Smooth muscle cell (in vitro differentiated cells): ENCODE measurements around the gene TM9SF1. TPM values are rescaled to one million over a fixed set of nuclear protein-coding genes. Genes with fewer than 3 reads are reported as not detected.

Experiments
- DNase-seq: peaks from one replicate; lab custom pipeline; 2025; ENCODE audit not compliant: unreplicated experiment; lab: John Stamatoyannopoulos, UW
- H2AFZ ChIP-seq: fragments of 200-600 bp; sonication (generic); 2 replicates; pipeline ENCODE4 v1.6.0; 2016; ENCODE audit warnings: antibody characterized with exemption, low read depth, mild to moderate bottlenecking
- H3F3A ChIP-seq: fragments of 200-600 bp; sonication (generic); 2 replicates; pipeline ENCODE4 v1.6.0; 2017; ENCODE audit warnings: antibody characterized with exemption, low read depth
- H3K27ac ChIP-seq: fragments of 200-600 bp; sonication (generic); 2 replicates; pipeline ENCODE4 v1.5.1; 2016; ENCODE audit warnings: low read depth, mild to moderate bottlenecking
- H3K27me3 ChIP-seq: fragments of 200-600 bp; sonication (generic); 2 replicates; pipeline ENCODE4 v1.6.1; 2016; ENCODE audit warnings: low read depth, mild to moderate bottlenecking
- H3K36me3 ChIP-seq: fragments of 200-600 bp; sonication (generic); 2 replicates; pipeline ENCODE4 v1.5.1; 2016; ENCODE audit warnings: low read depth
- H3K4me1 ChIP-seq: fragments of 200-600 bp; sonication (generic); 2 replicates; pipeline ENCODE4 v1.5.1; 2016; ENCODE audit warnings: low read depth
- H3K4me2 ChIP-seq: fragments of 200-600 bp; sonication (generic); 2 replicates; pipeline ENCODE4 v1.6.0; 2016; ENCODE audit warnings: mild to moderate bottlenecking
- H3K4me3 ChIP-seq: fragments of 200-600 bp; sonication (generic); 2 replicates; pipeline ENCODE4 v1.5.1; 2016; ENCODE audit warnings: mild to moderate bottlenecking
- H3K79me2 ChIP-seq: fragments of 200-600 bp; sonication (generic); 2 replicates; pipeline ENCODE4 v1.6.0; 2016; ENCODE audit warnings: low read depth, mild to moderate bottlenecking
- H3K9ac ChIP-seq: fragments of 200-600 bp; sonication (generic); 2 replicates; pipeline ENCODE4 v1.6.0; 2016; ENCODE audit warnings: low read depth
- H3K9me3 ChIP-seq: fragments of 200-600 bp; sonication (generic); replicated peaks from 2 replicates; pipeline ENCODE4 v1.5.1; 2016; ENCODE audit warnings: low read depth
- H4K20me1 ChIP-seq: fragments of 200-600 bp; sonication (generic); 2 replicates; pipeline ENCODE4 v1.6.0; 2016; ENCODE audit warnings: low read depth
- WGBS: methylation state at CpG from one replicate; pipeline ENCODE4 v1.1.7; 2016; ENCODE audit warnings: low lambda C conversion rate; 5-methylcytosine and 5-hydroxymethylcytosine counted together
- polyA plus RNA-seq: library from polyadenylated mRNA; unstranded; fragments of >200 nt; fragmentation: Nextera tagmentation; extraction: Ambion mirVana; gene quantifications from 2 replicates; pipeline ENCODE4 v1.2.1, GENCODE V29; 2016
- total RNA-seq: library from RNA; depleted of rRNA; stranded (reverse); fragments of >200 nt; gene quantifications from 2 replicates; pipeline ENCODE4 v1.2.3, GENCODE V29; 2014
- TF ChIP-seq, protein P1 (sequence below): fragments of 200-600 bp; sonication (generic); IDR thresholded peaks from 2 replicates; pipeline ENCODE4 v1.5.1; 2017; ENCODE audit warnings: borderline replicate concordance, mild to moderate bottlenecking, antibody characterized with exemption; ENCODE audit not compliant: insufficient read depth, poor library complexity, severe bottlenecking

Gene TM9SF1
- total and polyA plus RNA-seq, 2 experiments from 2014 or later = 66.6 to 86.5 TPM

DNA sequence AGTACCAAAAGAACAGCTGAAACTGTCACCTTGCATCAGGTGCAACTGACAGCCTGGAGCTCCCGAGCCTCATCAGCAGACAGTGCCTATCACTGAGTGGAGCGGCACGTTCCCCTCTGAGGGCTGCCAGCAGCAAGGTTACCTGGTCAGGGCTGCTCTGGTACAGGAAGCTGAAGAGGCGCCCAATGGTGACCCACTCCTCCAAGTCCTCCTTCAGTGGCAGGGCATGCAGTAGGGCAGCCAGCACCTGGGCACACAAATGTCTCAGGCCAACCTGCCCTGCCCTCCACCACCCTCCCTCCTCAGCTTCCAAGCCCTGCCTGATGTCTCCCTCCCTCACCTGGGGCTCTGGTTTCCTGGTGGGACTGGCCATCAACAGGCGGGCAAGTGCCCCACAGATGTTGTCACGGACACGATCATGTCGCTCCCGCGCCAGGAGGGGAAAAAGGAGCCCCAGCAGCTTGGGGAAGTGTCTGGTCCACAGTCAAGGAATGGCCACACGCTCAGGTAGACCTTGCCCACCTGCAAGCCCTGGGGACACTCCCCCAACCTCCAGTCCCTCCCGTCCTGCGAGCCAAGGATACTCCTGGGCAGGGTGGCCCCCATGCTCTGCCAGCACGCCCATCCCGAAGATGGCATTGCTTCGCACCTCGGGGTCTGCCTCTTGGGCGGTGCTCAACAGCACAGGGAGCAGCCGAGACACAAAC is 13.7 kb downstream of the TM9SF1 start:
- Histone ChIP-seq H3K4me3 (no peak overlapping the region), H3K9ac (no peak overlapping the region), H3K4me2 (no peak overlapping the region), H3K27me3 (no peaks in the 10 kb centered on the region), H3K27ac (no peak overlapping the region), H3F3A (no peaks in the 10 kb centered on the region), H3K36me3 (no peaks in the 10 kb centered on the region), H3K79me2 (no peaks in the 10 kb centered on the region), H2AFZ (no peak overlapping the region), H3K9me3 (no peaks in the 10 kb centered on the region), H4K20me1 (no peaks in the 10 kb centered on the region), H3K4me1 (no peaks in the 10 kb centered on the region)
- DNase-seq = no peak
- TF ChIP-seq, protein P1, sequence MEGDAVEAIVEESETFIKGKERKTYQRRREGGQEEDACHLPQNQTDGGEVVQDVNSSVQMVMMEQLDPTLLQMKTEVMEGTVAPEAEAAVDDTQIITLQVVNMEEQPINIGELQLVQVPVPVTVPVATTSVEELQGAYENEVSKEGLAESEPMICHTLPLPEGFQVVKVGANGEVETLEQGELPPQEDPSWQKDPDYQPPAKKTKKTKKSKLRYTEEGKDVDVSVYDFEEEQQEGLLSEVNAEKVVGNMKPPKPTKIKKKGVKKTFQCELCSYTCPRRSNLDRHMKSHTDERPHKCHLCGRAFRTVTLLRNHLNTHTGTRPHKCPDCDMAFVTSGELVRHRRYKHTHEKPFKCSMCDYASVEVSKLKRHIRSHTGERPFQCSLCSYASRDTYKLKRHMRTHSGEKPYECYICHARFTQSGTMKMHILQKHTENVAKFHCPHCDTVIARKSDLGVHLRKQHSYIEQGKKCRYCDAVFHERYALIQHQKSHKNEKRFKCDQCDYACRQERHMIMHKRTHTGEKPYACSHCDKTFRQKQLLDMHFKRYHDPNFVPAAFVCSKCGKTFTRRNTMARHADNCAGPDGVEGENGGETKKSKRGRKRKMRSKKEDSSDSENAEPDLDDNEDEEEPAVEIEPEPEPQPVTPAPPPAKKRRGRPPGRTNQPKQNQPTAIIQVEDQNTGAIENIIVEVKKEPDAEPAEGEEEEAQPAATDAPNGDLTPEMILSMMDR = no peak
- 97% methylated on average over 19 of the region's 19 CpGs for WGBS

DNA sequence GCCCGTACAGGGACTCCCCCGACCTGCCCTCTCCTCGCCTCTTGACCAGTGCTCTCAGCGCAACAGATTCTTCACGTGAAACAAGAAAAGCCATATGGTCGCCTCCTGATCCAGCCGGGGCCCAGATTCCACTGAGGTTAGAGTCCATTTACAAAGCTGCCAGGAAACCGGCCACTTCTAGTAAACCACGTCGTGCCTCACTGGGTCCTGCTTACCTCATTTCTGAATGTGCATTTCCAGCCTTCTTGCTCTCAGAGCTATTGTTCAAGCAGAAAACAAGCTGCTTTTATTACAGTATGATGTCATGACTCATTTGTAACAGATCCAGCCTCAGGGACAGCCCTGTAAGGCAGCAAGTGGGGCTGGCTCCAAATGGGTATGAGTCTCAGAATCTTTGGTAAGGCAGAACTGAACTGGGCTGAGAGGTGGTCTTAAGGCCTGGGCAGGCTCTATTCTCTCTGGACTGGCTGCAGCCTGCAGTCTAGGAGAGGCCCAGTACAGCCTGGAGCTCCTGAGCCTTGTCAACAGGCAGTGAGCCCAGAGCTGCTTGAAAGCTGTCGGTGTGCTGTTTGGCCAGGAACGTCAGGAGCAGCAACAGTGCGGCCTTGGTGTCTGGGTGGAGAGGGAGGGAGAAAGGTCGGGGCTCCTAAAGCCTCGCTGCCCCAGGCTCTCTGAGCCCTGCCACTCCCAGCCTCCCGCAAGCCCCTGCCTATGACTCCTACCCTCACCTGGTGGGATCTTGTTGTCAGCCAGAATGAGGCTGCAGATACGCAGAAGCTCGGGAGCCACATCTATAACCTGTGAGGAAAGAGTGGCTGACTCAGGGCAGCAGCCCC is 15.1 kb downstream of the TM9SF1 start:
- Histone ChIP-seq H3K27ac (no peak overlapping the region), H3K36me3 (no peaks in the 10 kb centered on the region), H3K9me3 (no peaks in the 10 kb centered on the region), H3K4me2 (no peak overlapping the region), H3F3A (no peaks in the 10 kb centered on the region), H3K79me2 (no peaks in the 10 kb centered on the region), H2AFZ (no peak overlapping the region), H3K4me1 (no peaks in the 10 kb centered on the region), H3K4me3 (no peak overlapping the region), H3K9ac (no peak overlapping the region), H3K27me3 (no peaks in the 10 kb centered on the region), H4K20me1 (no peaks in the 10 kb centered on the region)
- no peak for DNase-seq
- 92% methylated on average over 18 of the region's 18 CpGs for WGBS
- TF ChIP-seq, protein P1 = no peak

DNA sequence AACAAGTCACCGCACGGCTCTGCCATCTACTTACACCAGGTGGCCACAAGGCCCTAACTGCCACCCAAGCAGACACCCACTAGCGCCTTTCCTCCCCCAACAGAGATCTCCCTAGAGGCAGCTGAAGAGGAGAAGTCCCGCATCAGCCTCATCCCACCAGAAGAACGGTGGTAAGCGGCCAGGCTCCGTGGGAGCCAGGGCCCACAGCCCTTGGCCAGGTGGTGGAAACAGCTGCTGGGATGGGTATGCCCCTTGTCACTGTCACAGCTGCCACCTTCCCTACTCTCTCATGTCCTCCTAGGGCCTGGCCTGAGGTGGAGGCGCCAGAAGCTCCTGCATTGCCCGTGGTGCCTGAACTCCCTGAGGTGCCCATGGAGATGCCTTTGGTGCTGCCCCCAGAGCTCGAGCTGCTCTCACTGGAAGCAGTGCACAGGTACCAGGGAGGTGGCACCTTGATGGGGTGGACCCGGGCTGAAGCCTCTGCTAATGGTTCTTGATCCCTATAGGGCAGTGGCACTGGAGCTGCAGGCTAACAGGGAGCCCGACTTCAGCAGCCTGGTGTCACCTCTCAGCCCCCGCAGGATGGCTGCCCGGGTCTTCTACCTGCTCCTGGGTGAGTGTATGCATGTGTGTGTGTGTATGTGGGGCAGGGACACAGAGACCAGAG is 15.8 kb downstream of the TM9SF1 start:
- H3K9ac ChIP-seq = no peak overlapping the region
- H2AFZ ChIP-seq = no peak overlapping the region
- no peak overlapping the region for H3K27ac ChIP-seq
- no peak overlapping the region for H3K4me2 ChIP-seq
- H3K4me1 ChIP-seq = no peaks in the 10 kb centered on the region
- WGBS = 97% methylated on average over 14 of the region's 14 CpGs
- H3K9me3 ChIP-seq = no peaks in the 10 kb centered on the region
- no peaks in the 10 kb centered on the region for H3K27me3 ChIP-seq
- H3F3A ChIP-seq = no peaks in the 10 kb centered on the region
- H3K79me2 ChIP-seq = no peaks in the 10 kb centered on the region
- no peak for DNase-seq
- no peaks in the 10 kb centered on the region for H3K36me3 ChIP-seq
- H3K4me3 ChIP-seq = no peak overlapping the region
- H4K20me1 ChIP-seq = no peaks in the 10 kb centered on the region
- TF ChIP-seq, protein P1 = no peak
